Breast epithelium (tissue), 4 donors: ENCODE results near the gene TMEM163. TPM values are rescaled to one million over a fixed set of nuclear protein-coding genes. Genes with fewer than 3 reads are reported as not detected.

ENCODE experiments used
- DNase-seq, 2 donors: peaks; one replicate each; pipeline ENCODE4 v3.0.0-alpha.2; 2019; ENCODE audit warnings: low spot score in 2 of 2
- H3K27ac ChIP-seq, 2 donors: fragments of 200-600 bp; sonication (generic) in 1 of 2; one replicate each; pipeline ENCODE4 v1.5.1; 2016 to 2019; ENCODE audit warnings: mild to moderate bottlenecking in 1 of 2
- H3K27me3 ChIP-seq, 2 donors: fragments of 200-600 bp; sonication (generic) in 1 of 2; one replicate each; pipeline versions ENCODE4 v1.5.1 to v1.6.0; 2017 to 2019; ENCODE audit warnings: control low read depth in 1 of 2, mild to moderate bottlenecking in 1 of 2
- H3K36me3 ChIP-seq: fragments of 200-600 bp; one replicate; pipeline ENCODE4 v1.5.1; 2019
- H3K4me1 ChIP-seq, 2 donors: fragments of 200-600 bp; sonication (generic); one replicate each; pipeline ENCODE4 v1.5.1; 2016 to 2019; ENCODE audit warnings: control low read depth in 1 of 2
- H3K4me3 ChIP-seq, 3 donors: fragments of 200-600 bp; sonication (generic); 1 replicate in 2 of 3; 2 replicates in 1 of 3; pipeline ENCODE4 v1.5.1; 2016 to 2019; ENCODE audit warnings: mild to moderate bottlenecking in 3 of 3, moderate library complexity in 2 of 3
- H3K9me3 ChIP-seq, 2 donors: fragments of 200-600 bp; sonication (generic) in 1 of 2; one replicate each; pipeline ENCODE4 v1.5.1; 2016 to 2019; ENCODE audit warnings: control low read depth in 1 of 2
- CTCF ChIP-seq, 3 donors: fragments of 450-650 bp; IDR thresholded peaks; one replicate each; pipeline ENCODE4 v1.5.1; 2016 to 2017; ENCODE audit warnings: antibody characterized with exemption in 3 of 3, mild to moderate bottlenecking in 3 of 3, moderate library complexity in 3 of 3
- POLR2A ChIP-seq: fragments of 450-650 bp; IDR thresholded peaks from one replicate; pipeline ENCODE4 v1.6.1; 2016; ENCODE audit warnings: antibody characterized with exemption, mild to moderate bottlenecking, moderate library complexity
- POLR2AphosphoS5 ChIP-seq, 3 donors: sonication (generic); formaldehyde crosslinking; IDR thresholded peaks; one replicate each; pipeline ENCODE4 v1.6.1; 2017; ENCODE audit warnings: antibody characterized with exemption in 3 of 3
- intact Hi-C: fragments of 100-400 bp; cut with DNase I; formaldehyde crosslinking; loops from one replicate; pipeline ENCODE4 v1.15.1; 2023; ENCODE audit warnings: low total_unique reads
- total RNA-seq, 3 donors: library from RNA; depleted of rRNA; stranded (reverse); fragments of >200 nt; gene quantifications; one replicate each; pipeline ENCODE4 v1.1.0, GENCODE V29; 2016

The TMEM163 gene
- total RNA-seq, 3 donors from 2014 or later, result 0.32 to 1.5 (median 0.66) TPM

DNA sequence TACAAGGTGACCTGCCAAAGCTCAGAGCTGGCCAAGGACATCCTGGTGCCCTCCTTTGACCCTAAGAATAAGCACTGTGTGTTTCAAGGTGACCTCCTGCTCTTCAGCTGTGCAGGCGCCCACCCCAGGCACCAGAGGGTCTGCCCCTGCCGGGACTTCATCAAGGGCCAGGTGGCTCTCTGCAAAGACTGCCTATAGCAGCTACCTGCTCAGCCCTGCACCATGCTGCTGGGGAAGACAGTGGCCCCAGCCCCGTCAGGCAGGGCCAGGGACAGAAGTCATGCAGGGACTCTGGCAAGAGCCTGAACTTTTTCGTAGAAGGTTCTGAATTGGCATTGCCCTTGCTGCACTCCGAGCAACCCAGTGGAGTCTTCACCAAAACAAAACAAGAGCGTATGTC, 270.1 kb downstream of the TMEM163 start:
- Histone ChIP-seq H3K4me1 (no peaks in the 10 kb centered on the region), H3K9me3 (no peaks in the 10 kb centered on the region), H3K4me3 (no peak overlapping the region), H3K36me3 (no peaks in the 10 kb centered on the region), H3K27me3 (no peaks in the 10 kb centered on the region), H3K27ac (no peak overlapping the region)
- intact Hi-C loops, result no loop called here
- DNase-seq, result no peak
- TF ChIP-seq CTCF (IDR thresholded peaks at IDR 0.05) (no peak), POLR2AphosphoS5 (IDR thresholded peaks at IDR 0.05) (no peak), POLR2A (no peak)

- no peak overlapping the region for H3K27ac ChIP-seq
- no peak overlapping the region for H3K4me3 ChIP-seq
- no peaks in the 10 kb centered on the region for H3K36me3 ChIP-seq
- no peaks in the 10 kb centered on the region for H3K9me3 ChIP-seq
- no peak for DNase-seq
- H3K4me1 ChIP-seq, result no peaks in the 10 kb centered on the region
- H3K27me3 ChIP-seq, result no peaks in the 10 kb centered on the region
- TF ChIP-seq CTCF (IDR thresholded peaks at IDR 0.05), result no peak
- TF ChIP-seq POLR2A, result no peak
- TF ChIP-seq POLR2AphosphoS5 (IDR thresholded peaks at IDR 0.05), result no peak
- intact Hi-C loops, result no loop called here
These were observed 271.1 kb downstream of the TMEM163 start for GRCh38 chr2:134447669-134448068.

DNA sequence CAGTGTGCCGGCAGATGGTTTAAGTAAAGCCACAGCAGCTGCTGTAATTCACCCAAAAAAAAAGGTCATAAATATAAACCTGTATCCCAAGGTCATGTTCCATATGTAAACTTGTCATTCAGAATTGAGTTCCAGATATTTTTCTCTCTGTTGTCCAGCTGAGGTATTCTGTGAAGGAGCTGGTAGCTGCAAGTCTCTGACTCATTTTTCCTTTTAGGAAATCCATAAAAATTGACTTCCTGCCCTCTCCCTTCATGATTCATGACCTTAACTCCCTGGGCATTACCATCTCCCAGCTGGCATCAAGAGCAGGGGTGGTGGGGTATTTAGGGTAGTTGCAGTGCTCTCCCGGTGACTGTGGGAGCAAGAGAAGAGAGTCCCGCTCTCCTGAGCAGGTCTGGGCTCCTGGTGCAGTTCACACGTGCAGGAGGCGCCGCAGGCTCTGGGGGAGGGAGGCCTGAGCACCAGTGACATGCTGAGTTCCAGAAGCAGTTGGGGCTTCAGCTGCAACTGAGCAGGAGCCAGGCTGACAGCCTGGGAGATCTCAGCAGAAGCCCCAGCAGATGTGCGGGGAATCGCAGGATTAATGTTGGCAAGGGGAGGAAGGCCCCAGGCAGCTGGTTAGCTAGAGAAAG, 272.3 kb downstream of the TMEM163 start:
- no peak for DNase-seq
- H3K27me3 ChIP-seq, result no peaks in the 10 kb centered on the region
- no peak for TF ChIP-seq CTCF (IDR thresholded peaks at IDR 0.05)
- no peak for TF ChIP-seq POLR2AphosphoS5 (IDR thresholded peaks at IDR 0.05)
- no peak for TF ChIP-seq POLR2A
- intact Hi-C loops, result no loop called here
- H3K4me1 ChIP-seq, result no peaks in the 10 kb centered on the region
- no peaks in the 10 kb centered on the region for H3K9me3 ChIP-seq
- H3K36me3 ChIP-seq, result no peaks in the 10 kb centered on the region
- no peak overlapping the region for H3K4me3 ChIP-seq
- no peak overlapping the region for H3K27ac ChIP-seq

DNA sequence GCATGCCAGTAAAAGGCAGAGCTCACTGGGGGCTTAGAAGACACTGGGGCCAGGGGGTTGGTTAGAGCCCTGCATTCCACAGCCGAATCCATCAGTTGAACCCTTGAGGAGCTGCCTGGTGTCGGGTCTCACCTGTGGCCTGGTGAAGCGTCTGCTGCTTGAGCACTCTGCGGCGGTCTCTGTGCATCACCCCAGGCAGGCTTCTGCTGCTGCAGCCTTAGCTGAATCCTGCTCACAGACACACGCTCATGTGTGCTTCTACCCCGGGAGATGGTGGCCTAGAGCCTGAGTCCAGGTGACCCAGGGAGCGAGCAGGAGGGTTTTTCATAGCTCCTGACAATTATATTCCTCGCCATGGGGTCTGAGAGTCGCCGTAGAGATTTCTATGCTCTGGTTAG, 272.8 kb downstream of the TMEM163 start:
- Histone ChIP-seq H3K4me1 (no peaks in the 10 kb centered on the region), H3K36me3 (no peaks in the 10 kb centered on the region), H3K27me3 (no peaks in the 10 kb centered on the region), H3K4me3 (no peak overlapping the region), H3K27ac (no peak overlapping the region), H3K9me3 (no peaks in the 10 kb centered on the region)
- TF ChIP-seq POLR2AphosphoS5 (IDR thresholded peaks at IDR 0.05) (no peak), POLR2A (no peak), CTCF (IDR thresholded peaks at IDR 0.05) (no peak)
- no peak for DNase-seq
- intact Hi-C loops, result no loop called here

DNA sequence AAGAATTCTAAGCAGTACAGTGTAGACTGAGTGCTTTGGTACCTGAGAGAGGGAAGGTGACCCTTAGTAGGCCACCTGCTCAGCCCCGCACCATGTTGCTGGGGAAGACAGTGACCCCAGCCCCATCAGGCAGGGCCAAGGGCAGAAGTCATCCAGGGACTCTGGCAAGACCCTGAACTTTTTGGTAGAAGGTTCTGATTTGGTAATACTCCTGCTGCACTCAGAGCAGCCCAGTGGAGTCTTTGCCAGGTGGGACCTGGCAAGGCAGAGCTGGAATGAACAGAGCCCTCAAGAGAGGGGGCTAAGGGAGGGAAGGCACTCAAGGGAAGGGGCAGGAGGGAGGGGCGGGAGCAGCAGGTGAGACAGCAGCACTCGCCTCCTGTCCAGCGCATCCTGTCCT, 273.7 kb downstream of the TMEM163 start:
- Histone ChIP-seq H3K4me3 (no peak overlapping the region), H3K27ac (no peak overlapping the region), H3K4me1 (no peaks in the 10 kb centered on the region), H3K36me3 (no peaks in the 10 kb centered on the region), H3K27me3 (no peaks in the 10 kb centered on the region), H3K9me3 (no peaks in the 10 kb centered on the region)
- no peak for DNase-seq
- TF ChIP-seq POLR2A (no peak), CTCF (IDR thresholded peaks at IDR 0.05) (no peak), POLR2AphosphoS5 (IDR thresholded peaks at IDR 0.05) (no peak)
- intact Hi-C loops, result no loop called here
